H1 (cell line): ENCODE results near the gene SNAPC2. TPM values are rescaled to one million over a fixed set of nuclear protein-coding genes. Genes with fewer than 3 reads are reported as not detected.

Experiments
- CTCF ChIA-PET: fragments of 300-600 bp; sonication (Branson Sonifier 250); formaldehyde crosslinking; loops from one replicate; lab custom pipeline; 2021; ENCODE audit not compliant: partially characterized antibody; lab: Charles Lee
- POLR2A ChIA-PET: fragments of 300-600 bp; sonication (Branson Sonifier 250); formaldehyde crosslinking; loops from one replicate; lab custom pipeline; 2021; ENCODE audit warnings: inconsistent platforms; ENCODE audit not compliant: partially characterized antibody; lab: Charles Lee
- DNase-seq, 2 experiments: peaks; one replicate each; pipeline versions ENCODE4 v3.0.0 to v3.0.0-alpha.2; 2010 to 2022; ENCODE audit warnings: low spot score in 2 of 2, low read depth in 1 of 2, mixed read lengths in 1 of 2
- FAIRE-seq: peaks from 2 replicates; lab custom pipeline; 2011; peaks lifted over from hg19 to GRCh38; lab: Jason Lieb, UNC
- H2AFZ ChIP-seq: 2 replicates; pipeline ENCODE4 v1.8.1; 2012; ENCODE audit warnings: low read length, inconsistent platforms
- H2AK5ac ChIP-seq: 2 replicates; pipeline ENCODE4 v1.6.1; 2013; ENCODE audit warnings: low read depth, low read length
- H2BK120ac ChIP-seq: replicated peaks from 2 replicates; pipeline ENCODE3; 2013; ENCODE audit warnings: low read depth, low read length, inconsistent platforms
- H2BK12ac ChIP-seq: 2 replicates; pipeline ENCODE4 v1.6.1; 2013; ENCODE audit warnings: low read depth, low read length
- H2BK15ac ChIP-seq: 2 replicates; pipeline ENCODE4 v1.6.1; 2013; ENCODE audit warnings: low read length
- H2BK20ac ChIP-seq: 2 replicates; pipeline ENCODE4 v1.6.1; 2013; ENCODE audit warnings: low read length
- H2BK5ac ChIP-seq: 2 replicates; pipeline ENCODE4 v1.6.1; 2013; ENCODE audit warnings: low read depth, low read length
- H3K14ac ChIP-seq: 2 replicates; pipeline ENCODE4 v1.6.1; 2013; ENCODE audit warnings: inconsistent platforms; ENCODE audit not compliant: insufficient read length
- H3K18ac ChIP-seq: 2 replicates; pipeline ENCODE4 v1.6.1; 2013; ENCODE audit warnings: low read length; ENCODE audit errors: extremely low read depth
- H3K23ac ChIP-seq: 2 replicates; pipeline ENCODE4 v1.6.1; 2013; ENCODE audit warnings: inconsistent platforms; ENCODE audit not compliant: insufficient read length
- H3K23me2 ChIP-seq: 2 replicates; pipeline ENCODE4 v1.6.1; 2013; ENCODE audit warnings: low read depth, low read length
- H3K27ac ChIP-seq: 2 replicates; pipeline ENCODE4 v1.6.1; 2011; ENCODE audit warnings: low read depth, low read length, inconsistent platforms
- H3K27me3 ChIP-seq, 4 experiments: replicated peaks in 1 of 4; 1 replicate in 1 of 4; 2 replicates in 3 of 4; pipeline versions ENCODE4 v1.6.1 to v1.8.1; 2011 to 2013; ENCODE audit warnings: low read length in 3 of 4, mild to moderate bottlenecking in 3 of 4, inconsistent platforms in 2 of 4, mixed read lengths in 2 of 4, moderate library complexity in 1 of 4; ENCODE audit not compliant: control insufficient read depth in 3 of 4, insufficient read depth in 3 of 4; ENCODE audit errors: extremely low read depth in 1 of 4
- H3K36me3 ChIP-seq, 4 experiments: 2 replicates each; pipeline versions ENCODE4 v1.6.1 to v1.8.1; 2011 to 2013; ENCODE audit warnings: mild to moderate bottlenecking in 4 of 4, low read length in 3 of 4, moderate library complexity in 2 of 4, control low read depth in 1 of 4, inconsistent platforms in 1 of 4; ENCODE audit not compliant: insufficient read depth in 4 of 4, control insufficient read depth in 2 of 4
- H3K4ac ChIP-seq: replicated peaks from 2 replicates; pipeline ENCODE3; 2013; ENCODE audit warnings: low read length, low read depth, mixed read lengths, inconsistent platforms; ENCODE audit not compliant: insufficient read length
- H3K4me1 ChIP-seq, 4 experiments: replicated peaks in 1 of 4; 1 replicate in 1 of 4; 2 replicates in 3 of 4; pipeline versions ENCODE4 v1.6.1 to v1.8.1; 2011 to 2013; ENCODE audit warnings: low read length in 3 of 4, inconsistent platforms in 2 of 4, mixed read lengths in 1 of 4; ENCODE audit not compliant: insufficient read depth in 4 of 4, control insufficient read depth in 3 of 4
- H3K4me2 ChIP-seq, 2 experiments: 2 replicates each; pipeline versions ENCODE4 v1.6.1 to v1.8.1; 2011 to 2013; ENCODE audit warnings: low read depth in 2 of 2, low read length in 2 of 2, control low read depth in 1 of 2, inconsistent platforms in 1 of 2, mild to moderate bottlenecking in 1 of 2; ENCODE audit not compliant: insufficient read depth in 1 of 2
- H3K4me3 ChIP-seq, 4 experiments: fragments of 200-600, 300-600 bp in 1 of 4; sonication (generic), shearing (Covaris generic), sonication (Bioruptor Twin) in 1 of 4; 2 replicates each; pipeline versions ENCODE4 v1.5.1 to v1.8.1; 2011 to 2016; ENCODE audit warnings: low read length in 4 of 4, low read depth in 3 of 4, control low read depth in 2 of 4, inconsistent platforms in 2 of 4, mild to moderate bottlenecking in 2 of 4, mixed read lengths in 1 of 4, moderate library complexity in 1 of 4; ENCODE audit not compliant: insufficient read depth in 2 of 4; ENCODE audit errors: extremely low read depth in 1 of 4
- H3K56ac ChIP-seq: replicated peaks from 2 replicates; pipeline ENCODE3; 2013; ENCODE audit warnings: low read depth, mild to moderate bottlenecking, mixed read lengths, low read length, inconsistent platforms; ENCODE audit not compliant: insufficient read length
- H3K79me1 ChIP-seq: 2 replicates; pipeline ENCODE4 v1.6.1; 2013; ENCODE audit warnings: low read depth, low read length, control low read depth
- H3K79me2 ChIP-seq, 2 experiments: 2 replicates each; pipeline versions ENCODE4 v1.6.1 to v1.8.1; 2012 to 2013; ENCODE audit warnings: low read length in 2 of 2, mild to moderate bottlenecking in 2 of 2, inconsistent platforms in 1 of 2; ENCODE audit not compliant: insufficient read depth in 2 of 2, control insufficient read depth in 1 of 2
- H3K9ac ChIP-seq, 4 experiments: replicated peaks in 1 of 4; 1 replicate in 1 of 4; 2 replicates in 3 of 4; pipeline versions ENCODE4 v1.6.1 to v1.8.1; 2011 to 2013; ENCODE audit warnings: low read depth in 3 of 4, low read length in 3 of 4, control low read depth in 2 of 4, mild to moderate bottlenecking in 2 of 4, moderate library complexity in 2 of 4, inconsistent platforms in 1 of 4; ENCODE audit errors: extremely low read depth in 1 of 4
- H3K9me3 ChIP-seq, 2 experiments: 2 replicates each; pipeline versions ENCODE4 v1.6.1 to v1.8.1; 2012 to 2013; ENCODE audit warnings: mild to moderate bottlenecking in 2 of 2, moderate library complexity in 2 of 2, control low read depth in 1 of 2, inconsistent platforms in 1 of 2, low read depth in 1 of 2, low read length in 1 of 2, mixed read lengths in 1 of 2; ENCODE audit not compliant: insufficient read depth in 2 of 2
- H4K20me1 ChIP-seq, 2 experiments: replicated peaks in 1 of 2; 2 replicates each; pipeline versions ENCODE3 to v1.8.1; 2011 to 2013; ENCODE audit warnings: inconsistent platforms in 2 of 2, low read length in 2 of 2, mild to moderate bottlenecking in 1 of 2; ENCODE audit not compliant: insufficient read depth in 2 of 2, control insufficient read depth in 1 of 2
- H4K5ac ChIP-seq: 2 replicates; pipeline ENCODE4 v1.6.1; 2013; ENCODE audit warnings: low read length, low read depth, mixed read lengths, inconsistent platforms; ENCODE audit not compliant: insufficient read length
- H4K8ac ChIP-seq: 2 replicates; pipeline ENCODE4 v1.8.0; 2013; ENCODE audit warnings: mild to moderate bottlenecking, moderate library complexity, low read length, inconsistent platforms; ENCODE audit not compliant: insufficient read depth; ENCODE audit errors: extremely low read depth
- H4K91ac ChIP-seq: replicated peaks from 2 replicates; pipeline ENCODE3; 2013; ENCODE audit warnings: low read length, mixed read lengths, inconsistent platforms; ENCODE audit not compliant: insufficient read length
- ASH2L ChIP-seq: fragments of 200-600, 300-600 bp; sonication (generic); IDR thresholded peaks from one replicate; pipeline ENCODE4 v1.7.1; 2017; ENCODE audit warnings: low read length
- BACH1 ChIP-seq: IDR thresholded peaks from 2 replicates; pipeline ENCODE4 v1.6.1; 2012; ENCODE audit warnings: low read length, improper control_type of control experiment
- CEBPB ChIP-seq: IDR thresholded peaks from 2 replicates; pipeline ENCODE4 v1.6.1; 2012; ENCODE audit warnings: low read depth, low read length
- CTBP2 ChIP-seq: IDR thresholded peaks from 2 replicates; pipeline ENCODE4 v1.7.0; 2011; ENCODE audit warnings: borderline replicate concordance, mild to moderate bottlenecking, moderate library complexity, mixed read lengths, low read length; ENCODE audit not compliant: insufficient read depth, insufficient read length
- GTF2F1 ChIP-seq: IDR thresholded peaks from 2 replicates; pipeline ENCODE4 v1.6.1; 2012; ENCODE audit warnings: low read depth, low read length, improper control_type of control experiment, borderline replicate concordance
- JUN ChIP-seq: IDR thresholded peaks from 2 replicates; pipeline ENCODE4 v1.6.1; 2011; ENCODE audit warnings: low read depth, mild to moderate bottlenecking, improper control_type of control experiment, low read length
- POLR2AphosphoS5 ChIP-seq: IDR thresholded peaks from 2 replicates; pipeline ENCODE4 v1.6.1; 2011; ENCODE audit warnings: low read depth, low read length
- RAD21 ChIP-seq, 2 experiments: IDR thresholded peaks in 1 of 2; conservative IDR thresholded peaks in 1 of 2; 2 replicates each; pipeline ENCODE4 v1.6.1; 2011; ENCODE audit warnings: low read depth in 2 of 2, low read length in 2 of 2, improper control_type of control experiment in 1 of 2, inconsistent platforms in 1 of 2, mild to moderate bottlenecking in 1 of 2, moderate library complexity in 1 of 2
- SIX5 ChIP-seq: IDR thresholded peaks from 2 replicates; pipeline ENCODE4 v1.6.1; 2011; ENCODE audit warnings: mild to moderate bottlenecking, low read depth, low read length
- SP1 ChIP-seq: IDR thresholded peaks from 2 replicates; pipeline ENCODE4 v1.6.1; 2011; ENCODE audit warnings: low read depth, low read length
- SRF ChIP-seq: IDR thresholded peaks from 2 replicates; pipeline ENCODE4 v1.6.1; 2011; ENCODE audit warnings: mild to moderate bottlenecking, low read depth, low read length, moderate library complexity
- ZNF274 ChIP-seq: IDR thresholded peaks from 2 replicates; pipeline ENCODE4 v1.7.0; 2012; ENCODE audit warnings: low read length, borderline replicate concordance; ENCODE audit errors: extremely low read depth
- WGBS, 2 experiments: shearing (Covaris generic) in 1 of 2; methylation state at CpG; one replicate each; pipeline versions ENCODE4 v1.1.6 to v1.1.7; 2013 to 2015; ENCODE audit warnings: low lambda C conversion rate in 2 of 2, mixed read lengths in 2 of 2, inconsistent platforms in 1 of 2, low coverage in 1 of 2, missing lambda C conversion rate in 1 of 2; ENCODE audit not compliant: insufficient replicate concordance in 2 of 2, insufficient coverage in 1 of 2, insufficient read length in 1 of 2; ENCODE audit errors: extremely low coverage in 1 of 2, missing lambda C conversion rate in 1 of 2; 5-methylcytosine and 5-hydroxymethylcytosine counted together
- polyA plus RNA-seq, 7 experiments: library from polyadenylated mRNA; depleted of rRNA in 3 of 7; stranded (reverse) in 5 of 7; unstranded in 2 of 7; fragments of >200 nt in 5 of 7; fragments of 200-250 nt in 2 of 7; gene quantifications; 1 replicate in 5 of 7; 2 replicates in 1 of 7; 4 replicates in 1 of 7; pipeline versions ENCODE4 v1.2.1 to v1.2.3, GENCODE V29; 2011 to 2013; ENCODE audit warnings: missing spikeins in 2 of 7, mixed read lengths in 2 of 7
- total RNA-seq: library from RNA; stranded (reverse); fragmentation: NEBNext Ultra II Directional; extraction: Animal tissue kit (Norgen Biotek cat#: 25700); gene quantifications from 2 replicates; pipeline ENCODE4 v1.2.1, GENCODE V29; 2021

Gene SNAPC2
- total and polyA plus RNA-seq, 2 of the 8 experiments (the other 6 are each of a cell fraction or from before 2014, with no cell fraction given) = 18.2 to 20.3 TPM

- Histone ChIP-seq H3K4me2 (no peak overlapping the region), H3K4me1 (peaks cover 0 to 1% (median 0%) of the 10 kb centered on the region in 4 experiments; a peak in 1 of 7 replicates), H2BK15ac (no peak overlapping the region), H2BK12ac (no peak overlapping the region), H3K9me3 (no peaks in the 10 kb centered on the region), H3K23ac (no peak overlapping the region), H2AK5ac (no peak overlapping the region), H2BK5ac (no peak overlapping the region), H3K14ac (no peak overlapping the region), H4K8ac (no peak overlapping the region), H3K18ac (no peak overlapping the region), H3K27me3 (no peaks in the 10 kb centered on the region), H3K79me1 (no peaks in the 10 kb centered on the region; the same call in none of the 2 replicates), H3K9ac (no peak overlapping the region), H2AFZ (no peak overlapping the region), H2BK120ac (no peak overlapping the region), H3K4me3 (no peak overlapping the region), H4K20me1 (peaks cover 5 to 10% of the 10 kb centered on the region in 2 experiments), H3K56ac (no peak overlapping the region), H3K23me2 (no peaks in the 10 kb centered on the region), H4K91ac (no peak overlapping the region), H3K36me3 (peaks cover 33 to 66% (median 62%) of the 10 kb centered on the region in 4 experiments), H2BK20ac (no peak overlapping the region), H4K5ac (no peak overlapping the region), H3K79me2 (no peaks in the 10 kb centered on the region), H3K27ac (no peak overlapping the region), H3K4ac (no peak overlapping the region)
- CTCF ChIA-PET = interaction anchor here (1.1 to 1.4 kb wide), 2 partner anchors 19 to 34 kb away, joined by 3 to 5 read pairs; no protein-coding TSS in a partner anchor
- no peak for DNase-seq
- TF ChIP-seq GTF2F1 = no peak
- no peak for TF ChIP-seq ASH2L
- TF ChIP-seq BACH1 = no peak
- no peak for TF ChIP-seq SP1
- TF ChIP-seq ZNF274 = no peak
- no peak for TF ChIP-seq SIX5
- no peak for TF ChIP-seq CEBPB
- TF ChIP-seq CTBP2 = no peak
- no peak for TF ChIP-seq JUN
- TF ChIP-seq SRF = no peak
- no peak for TF ChIP-seq POLR2AphosphoS5
- no peak for TF ChIP-seq RAD21 (IDR thresholded peaks at IDR 0.05 in 1 of 2, conservative IDR thresholded peaks at IDR 0.05 in 1 of 2; ENCODE audit: low read depth in 2 of 2, low read length in 2 of 2)
- POLR2A ChIA-PET = no interaction called here
- 94% methylated on average over 25 of the region's 25 CpGs; no CpG with 5 or more reads in 1 of the 2 experiments for WGBS, 2 experiments
- no peak for FAIRE-seq
Measured at GRCh38 chr19:7963566-7963965, 43.4 kb downstream of the SNAPC2 start.
